Measurements from ENCODE around the gene GNB1L. TPM values are rescaled to one million over a fixed set of nuclear protein-coding genes. Genes with fewer than 3 reads are reported as not detected.

The GNB1L gene
- total and polyA plus RNA-seq, 2 donors (not counting 1 experiment from before 2014, with no cell fraction given) = 6.6 to 12.1 TPM

- Histone ChIP-seq H3K27ac (ENCODE audit: low read length in 2 of 2) (no peak overlapping the region), H3K9ac (ENCODE audit: low read length) (peak overlapping the region; percentile 36), H3K27me3 (replicated peaks in 1 of 4; ENCODE audit: control extremely low read depth in 1 of 4, control insufficient read depth in 3 of 4, insufficient read depth in 4 of 4, low read length in 3 of 4) (peaks cover 0 to 82% (median 43%) of the 10 kb centered on the region in 4 experiments), H3K4me2 (replicated peaks; ENCODE audit: low read depth, low read length, poor library complexity, severe bottlenecking) (peak overlapping the region; percentile 69), H4K20me1 (ENCODE audit: control insufficient read depth, insufficient read depth, low read length, poor library complexity, severe bottlenecking) (no peaks in the 10 kb centered on the region), H2AFZ (ENCODE audit: insufficient read depth, low read depth, low read length, poor library complexity, severe bottlenecking) (no peak overlapping the region), H3K4me1 (ENCODE audit: control insufficient read depth in 2 of 2, insufficient read depth in 2 of 2, low read length in 2 of 2) (peaks cover 34 to 43% of the 10 kb centered on the region in 2 donors), H3K79me2 (ENCODE audit: control insufficient read depth, insufficient read depth, low read length) (no peaks in the 10 kb centered on the region), H3K4me3 (ENCODE audit: control extremely low read depth in 1 of 5, extremely low read depth in 1 of 5, insufficient read depth in 1 of 5, low read depth in 2 of 5, low read length in 4 of 5) (peak overlapping the region in 1 of 5 experiments; percentile 34), H3K36me3 (replicated peaks in 1 of 2; ENCODE audit: control extremely low read depth in 1 of 2, control insufficient read depth in 1 of 2, extremely low read depth in 1 of 2, insufficient read depth in 2 of 2, low read length in 1 of 2) (no peaks in the 10 kb centered on the region), H3K9me3 (ENCODE audit: control extremely low read depth in 1 of 3, control insufficient read depth in 2 of 3, insufficient read depth in 1 of 3, low read length in 2 of 3) (peaks cover 0 to 19% (median 0%) of the 10 kb centered on the region in 3 donors)
- intact Hi-C loops (cut with micrococcal nuclease) = no loop called here
- POLR2A ChIA-PET = no interaction called here
- Mint-ChIP-seq H3K4me3 (peak overlapping the region; percentile 86), H3K27me3 (peaks cover 47% of the 10 kb centered on the region), H3K4me1 (peaks cover 39% of the 10 kb centered on the region), H3K9me3 (ENCODE audit: insufficient read depth) (no peaks in the 10 kb centered on the region), H3K27ac (no peak overlapping the region)
- 10% methylated on average over 42 of the region's 43 CpGs for WGBS (ENCODE audit: insufficient coverage)
- no peak for TF ChIP-seq EZH2 (IDR thresholded peaks at IDR 0.05; ENCODE audit: borderline replicate concordance, insufficient read depth, low read depth, low read length, poor library complexity, severe bottlenecking)
- no peak for TF ChIP-seq CTCF (IDR thresholded peaks at IDR 0.05)
- ATAC-seq (ENCODE audit: low read depth) (no peak), DNase-seq (peak; percentile 40)
- CTCF ChIA-PET = no interaction called here
Measured at GRCh38 chr22:19759427-19760057, 95.1 kb downstream of the GNB1L start.

GRCh38 chr22:19758896-19759426 lies 95.7 kb downstream of the GNB1L start:
- no peak overlapping the region for H3K4me3 ChIP-seq (ENCODE audit: control extremely low read depth in 1 of 5, extremely low read depth in 1 of 5, insufficient read depth in 1 of 5, low read depth in 2 of 5, low read length in 4 of 5)
- H3K36me3 ChIP-seq (replicated peaks in 1 of 2; ENCODE audit: control extremely low read depth in 1 of 2, control insufficient read depth in 1 of 2, extremely low read depth in 1 of 2, insufficient read depth in 2 of 2, low read length in 1 of 2) = no peaks in the 10 kb centered on the region
- peaks cover 0 to 82% (median 43%) of the 10 kb centered on the region in 4 experiments for H3K27me3 ChIP-seq (replicated peaks in 1 of 4; ENCODE audit: control extremely low read depth in 1 of 4, control insufficient read depth in 3 of 4, insufficient read depth in 4 of 4, low read length in 3 of 4)
- H3K4me3 Mint-ChIP-seq = no peak overlapping the region
- peak overlapping the region; percentile 69 for H3K4me2 ChIP-seq (replicated peaks; ENCODE audit: low read depth, low read length, poor library complexity, severe bottlenecking)
- peaks cover 34 to 46% of the 10 kb centered on the region in 2 donors for H3K4me1 ChIP-seq (ENCODE audit: control insufficient read depth in 2 of 2, insufficient read depth in 2 of 2, low read length in 2 of 2)
- no peak for ATAC-seq (ENCODE audit: low read depth)
- ChIA-PET CTCF (no interaction called here), POLR2A (no interaction called here)
- no peak overlapping the region for H2AFZ ChIP-seq (ENCODE audit: insufficient read depth, low read depth, low read length, poor library complexity, severe bottlenecking)
- peaks cover 0 to 22% (median 0%) of the 10 kb centered on the region in 3 donors for H3K9me3 ChIP-seq (ENCODE audit: control extremely low read depth in 1 of 3, control insufficient read depth in 2 of 3, insufficient read depth in 1 of 3, low read length in 2 of 3)
- peaks cover 50% of the 10 kb centered on the region for H3K27me3 Mint-ChIP-seq
- no peak overlapping the region for H3K27ac Mint-ChIP-seq
- intact Hi-C loops (cut with micrococcal nuclease) = no loop called here
- no peak for DNase-seq
- no peak overlapping the region for H3K9ac ChIP-seq (ENCODE audit: low read length)
- no peaks in the 10 kb centered on the region for H3K9me3 Mint-ChIP-seq (ENCODE audit: insufficient read depth)
- no peaks in the 10 kb centered on the region for H4K20me1 ChIP-seq (ENCODE audit: control insufficient read depth, insufficient read depth, low read length, poor library complexity, severe bottlenecking)
- peaks cover 39% of the 10 kb centered on the region for H3K4me1 Mint-ChIP-seq
- TF ChIP-seq CTCF (IDR thresholded peaks at IDR 0.05) = no peak
- no peak for TF ChIP-seq EZH2 (IDR thresholded peaks at IDR 0.05; ENCODE audit: borderline replicate concordance, insufficient read depth, low read depth, low read length, poor library complexity, severe bottlenecking)
- H3K79me2 ChIP-seq (ENCODE audit: control insufficient read depth, insufficient read depth, low read length) = no peaks in the 10 kb centered on the region
- WGBS (ENCODE audit: insufficient coverage) = 15% methylated on average over 21 of the region's 21 CpGs
- no peak overlapping the region for H3K27ac ChIP-seq (ENCODE audit: low read length in 2 of 2)

Data from B cell (primary cell).